HG03039 (cell line): ENCODE results near the gene ADAMTS17.

Experiments
- ATAC-seq: cut with Tn5 transposase; IDR thresholded peaks from one replicate; pipeline ENCODE4 v1.9.1; 2021; ENCODE audit warnings: mild to moderate bottlenecking, moderate library complexity; ENCODE audit not compliant: unreplicated experiment

ADAMTS17 gene

DNA sequence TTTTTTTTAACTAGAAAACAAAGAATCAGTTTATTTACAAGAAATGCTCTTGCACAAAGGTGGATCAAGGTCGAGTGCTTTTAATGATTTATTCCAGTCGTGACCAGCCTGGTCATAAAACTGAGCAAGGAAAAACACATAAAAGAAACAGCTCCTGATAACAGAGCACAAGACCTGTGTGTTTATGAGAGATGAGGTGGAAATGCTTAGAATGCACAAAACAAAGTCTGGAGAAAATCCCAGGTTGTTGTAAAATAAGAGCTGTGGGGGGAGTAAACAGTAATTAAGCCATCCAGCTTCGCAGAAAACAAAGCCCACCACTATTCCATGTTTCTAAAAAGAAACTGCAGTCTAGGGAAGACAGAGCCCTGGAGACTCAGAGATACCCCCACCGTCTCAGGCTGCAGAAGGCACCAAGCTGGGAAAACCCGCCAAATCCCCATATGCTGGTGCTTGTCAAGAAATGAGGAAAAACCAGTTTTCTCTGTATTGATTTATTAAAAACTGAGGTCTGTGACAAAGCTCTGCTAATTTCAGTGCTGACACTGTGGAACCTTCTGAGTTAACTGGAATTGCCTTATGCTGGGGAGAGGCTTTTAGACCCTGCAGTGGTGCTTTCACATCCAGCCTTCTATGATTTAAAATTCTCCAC lies 139.3 kb downstream of the ADAMTS17 start:
- ATAC-seq = no peak

DNA sequence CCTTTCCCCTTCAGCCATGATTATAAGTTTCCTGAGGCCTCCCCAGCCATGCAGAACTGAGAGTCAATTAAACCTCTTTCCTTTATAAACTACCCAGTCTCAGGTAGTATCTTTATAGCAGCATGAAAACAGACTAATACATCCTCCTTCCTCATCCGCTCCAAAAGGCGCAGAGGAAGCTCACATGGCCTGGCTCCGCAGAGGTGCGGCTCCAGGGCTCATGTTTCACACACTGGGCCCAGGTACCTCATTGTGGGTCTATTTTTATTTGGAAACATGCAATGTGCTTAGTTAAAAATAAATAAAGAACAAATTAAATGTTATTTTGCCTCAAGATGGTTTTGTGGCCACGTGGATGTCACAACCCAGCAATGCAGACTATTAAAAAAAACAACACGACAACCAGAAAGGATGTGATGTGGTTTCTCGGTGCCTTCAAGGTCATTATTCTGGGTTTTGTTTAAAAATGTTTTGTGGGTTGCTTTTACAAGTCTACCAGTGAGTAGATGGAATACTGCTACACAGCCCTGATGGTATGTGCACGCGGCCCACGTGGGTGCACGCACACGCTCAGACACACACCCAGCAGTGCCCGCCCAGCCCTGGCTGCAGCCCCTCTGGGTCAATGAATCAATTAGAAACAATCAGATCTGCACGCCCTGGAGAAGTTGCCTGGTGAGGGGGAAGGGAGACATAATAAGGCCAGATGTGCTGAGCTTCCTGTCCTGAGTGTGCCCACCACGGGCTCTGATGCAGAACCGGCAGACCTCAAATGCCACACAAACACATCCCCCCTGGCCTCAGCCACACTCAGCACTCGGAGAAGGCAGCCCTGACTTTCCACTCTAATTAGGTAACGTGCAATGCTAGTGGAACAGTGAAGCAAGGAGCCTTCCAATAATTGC lies 140.1 kb downstream of the ADAMTS17 start:
- ATAC-seq = no peak

DNA sequence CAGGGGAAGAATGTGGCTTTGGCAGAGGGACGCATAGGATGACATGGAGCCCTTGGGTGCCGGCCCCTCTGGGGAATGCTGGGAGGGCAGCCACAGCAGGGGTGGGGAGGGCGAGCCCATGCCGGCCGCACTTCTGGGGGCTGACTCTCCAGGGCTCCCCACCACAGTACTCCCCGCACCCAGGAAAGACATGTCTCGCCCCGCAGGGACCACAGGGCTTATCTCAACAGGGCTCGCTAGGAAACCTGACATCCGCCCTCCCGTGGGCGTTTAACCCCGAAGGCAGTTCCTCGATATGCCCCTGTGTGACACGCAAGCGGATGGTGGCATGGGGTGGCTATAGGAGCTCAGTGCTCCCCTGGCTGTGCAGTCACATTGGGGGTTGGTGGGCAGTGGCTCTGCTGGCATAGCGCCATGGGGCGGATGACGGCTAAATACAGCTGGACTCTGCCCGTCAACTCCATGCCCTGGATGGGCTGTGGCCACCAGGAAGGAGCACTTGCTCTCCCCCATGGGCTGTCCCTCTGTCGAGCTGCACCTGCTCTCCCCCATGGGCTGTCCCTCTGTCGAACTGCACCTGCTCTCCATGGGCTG lies 141.4 kb downstream of the ADAMTS17 start:
- no peak for ATAC-seq

DNA sequence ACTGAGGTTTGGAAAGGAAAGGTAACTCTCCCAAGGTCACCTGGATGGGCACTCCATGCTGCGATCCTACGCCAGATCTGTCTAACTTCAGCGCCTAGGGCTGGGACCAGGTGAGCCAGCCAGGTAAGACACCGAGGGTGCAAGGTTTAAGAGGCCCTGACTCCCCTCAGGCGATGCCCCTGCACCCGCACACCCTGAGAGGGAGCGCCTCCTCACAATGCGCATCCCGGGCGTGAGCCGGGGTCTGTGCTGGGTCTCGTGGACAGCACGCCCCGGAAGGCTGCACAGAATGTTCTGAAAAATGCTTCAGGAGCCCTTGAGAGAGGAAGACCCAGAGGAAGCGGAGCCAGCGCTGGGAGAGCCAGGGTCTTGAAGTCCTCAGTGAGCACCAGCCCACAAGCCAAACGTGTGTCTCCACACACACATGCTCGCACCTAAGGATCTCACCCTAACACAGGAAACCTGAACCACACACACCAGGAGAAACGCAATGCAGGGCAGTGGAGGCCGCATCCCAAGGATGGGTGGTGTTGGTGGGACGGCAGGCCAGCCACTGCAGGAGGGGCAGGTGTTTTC lies 142.0 kb downstream of the ADAMTS17 start:
- ATAC-seq = no peak

DNA sequence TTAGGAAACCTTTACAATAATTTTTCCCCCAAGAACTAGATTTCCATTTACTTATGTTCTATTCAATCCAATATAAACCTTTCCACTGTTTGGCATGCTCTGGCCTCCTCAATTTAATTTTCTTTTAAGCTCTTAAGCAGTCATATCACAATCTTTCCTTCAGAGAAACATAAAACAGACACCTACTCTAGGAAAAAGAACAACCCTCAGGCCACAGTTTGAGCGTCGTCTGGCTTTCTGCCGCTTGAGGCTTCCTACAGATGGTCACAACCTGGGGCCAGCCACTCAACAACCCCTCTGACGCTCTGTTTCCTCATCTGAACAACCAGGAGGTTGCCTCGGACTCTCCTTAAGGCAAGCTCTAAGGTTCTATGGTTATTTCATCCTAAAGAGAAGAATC lies 143.3 kb downstream of the ADAMTS17 start:
- ATAC-seq = no peak

DNA sequence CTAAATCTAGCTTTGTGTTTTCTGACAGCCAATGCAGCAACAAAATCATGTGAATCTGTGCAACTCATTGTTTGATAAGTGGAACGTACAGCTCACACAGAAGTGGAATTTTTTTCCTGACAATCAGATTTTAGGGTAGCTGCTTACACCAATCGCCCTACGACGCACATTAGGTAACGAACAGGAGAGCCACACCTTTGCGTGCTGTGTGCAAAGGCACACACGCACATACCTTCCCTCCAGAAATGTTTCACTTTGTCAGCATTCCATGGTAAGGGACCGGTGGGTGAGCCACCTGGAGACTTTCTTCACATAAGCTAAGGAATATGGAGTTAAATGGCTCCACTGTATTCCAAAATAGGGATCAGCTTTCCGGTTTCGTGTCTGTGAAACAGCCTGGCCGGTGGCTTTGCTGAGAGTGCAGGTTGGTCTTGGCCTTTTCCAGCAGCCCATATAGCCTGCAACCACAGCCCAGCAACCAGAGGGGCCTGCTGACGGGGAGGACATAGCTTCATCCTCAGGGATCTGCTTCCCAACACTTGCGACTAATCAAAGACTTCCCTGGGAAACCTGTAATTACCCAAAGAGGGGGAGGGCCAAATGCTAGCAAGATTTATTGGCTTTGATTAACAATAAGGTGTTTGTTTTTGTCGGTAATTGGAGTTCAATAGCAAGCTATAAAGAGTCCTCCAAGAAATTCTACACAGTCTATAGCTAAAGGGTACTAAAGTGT lies 145.3 kb downstream of the ADAMTS17 start:
- no peak for ATAC-seq

DNA sequence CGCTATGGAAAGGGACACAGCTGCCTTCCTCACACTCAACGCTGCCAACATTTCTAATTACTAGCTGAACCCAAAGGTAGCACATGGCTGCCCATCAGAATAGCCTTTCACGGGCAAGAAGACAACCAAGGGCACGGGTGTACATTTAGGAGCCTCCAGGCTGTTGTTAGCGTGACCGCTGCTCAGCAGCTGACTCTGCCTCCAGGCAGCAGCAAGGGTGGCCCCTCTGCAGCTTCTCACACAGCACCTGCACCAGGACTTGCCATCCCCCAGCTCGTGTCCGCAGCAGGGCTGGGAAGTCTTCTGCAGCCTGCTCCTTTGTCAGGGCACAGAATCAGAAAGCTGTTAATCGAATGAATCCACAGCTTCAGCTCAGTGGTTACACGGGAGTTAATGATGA lies 146.8 kb downstream of the ADAMTS17 start:
- ATAC-seq = no peak

DNA sequence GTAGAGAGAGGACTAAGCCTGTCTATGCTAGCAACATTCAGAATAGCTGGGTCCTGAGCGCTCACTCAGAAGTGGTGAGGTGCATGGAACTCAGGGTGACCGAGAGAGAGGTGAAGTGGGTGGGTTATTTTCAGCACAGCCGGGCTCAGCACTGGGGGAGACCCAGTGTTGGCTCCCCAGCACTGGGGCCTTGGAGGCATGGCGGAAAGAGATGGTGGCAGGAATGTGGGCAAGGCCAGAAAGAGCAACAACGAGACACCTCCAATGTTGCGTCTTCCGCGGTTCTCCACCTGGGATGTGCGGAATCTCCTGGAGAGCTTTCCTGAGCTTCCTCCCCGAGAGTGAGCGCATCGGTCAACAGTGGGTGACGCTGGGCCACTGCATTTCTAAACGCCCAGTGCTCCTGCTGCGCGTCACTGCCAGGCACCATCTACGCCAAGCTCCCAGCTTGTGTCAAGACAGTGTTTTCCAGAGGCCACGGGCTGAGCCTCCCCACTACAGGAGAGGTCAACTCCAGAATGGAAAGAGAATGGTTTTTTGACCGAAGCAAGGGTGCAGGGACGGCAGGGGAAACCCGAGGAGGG lies 148.4 kb downstream of the ADAMTS17 start:
- no peak for ATAC-seq

DNA sequence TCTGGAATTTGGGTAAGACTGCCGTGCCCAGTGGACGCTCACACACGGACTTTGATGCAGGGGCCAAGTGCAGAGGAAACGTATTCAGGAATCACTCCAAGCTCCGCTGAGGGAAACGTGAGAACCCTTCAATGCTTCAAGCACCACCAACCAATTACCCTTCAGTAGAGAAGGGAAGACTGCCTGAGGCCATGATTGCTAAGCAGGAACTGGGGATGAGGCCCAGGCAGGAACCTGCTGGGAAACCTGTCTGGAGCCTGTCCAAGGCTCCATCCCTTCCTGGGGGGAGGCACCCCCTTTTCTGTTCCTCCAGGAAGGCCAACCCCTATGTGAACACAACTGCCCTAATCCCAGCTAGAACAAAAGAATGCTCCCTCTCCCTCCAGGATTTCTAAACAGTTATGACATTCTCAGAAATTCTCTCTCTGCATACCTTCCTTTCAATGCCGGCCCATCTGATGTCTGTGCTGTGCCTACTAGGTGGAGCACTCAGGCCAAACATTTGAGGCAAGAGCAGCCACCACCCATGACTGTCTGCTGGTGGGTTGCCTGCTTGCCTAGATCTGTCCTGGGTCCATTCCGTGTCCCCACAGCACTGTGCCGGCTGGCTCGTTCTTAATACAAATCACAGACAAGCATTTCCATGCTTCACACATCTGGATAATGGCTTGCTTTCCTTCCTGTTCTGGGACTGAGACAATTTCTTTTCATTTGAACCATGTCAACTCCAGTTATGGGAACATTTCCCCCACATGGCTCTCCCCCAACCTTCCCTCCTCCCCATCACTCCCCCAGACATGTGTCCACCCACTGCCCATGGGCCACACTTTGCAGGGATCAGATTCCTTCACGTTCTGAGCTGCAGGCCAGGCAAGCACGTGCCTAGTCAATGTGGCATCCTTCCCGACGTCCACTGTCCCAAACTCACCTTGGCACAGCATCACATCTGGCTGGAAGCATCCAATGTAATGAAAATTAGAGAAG lies 149.4 kb downstream of the ADAMTS17 start:
- no peak for ATAC-seq

DNA sequence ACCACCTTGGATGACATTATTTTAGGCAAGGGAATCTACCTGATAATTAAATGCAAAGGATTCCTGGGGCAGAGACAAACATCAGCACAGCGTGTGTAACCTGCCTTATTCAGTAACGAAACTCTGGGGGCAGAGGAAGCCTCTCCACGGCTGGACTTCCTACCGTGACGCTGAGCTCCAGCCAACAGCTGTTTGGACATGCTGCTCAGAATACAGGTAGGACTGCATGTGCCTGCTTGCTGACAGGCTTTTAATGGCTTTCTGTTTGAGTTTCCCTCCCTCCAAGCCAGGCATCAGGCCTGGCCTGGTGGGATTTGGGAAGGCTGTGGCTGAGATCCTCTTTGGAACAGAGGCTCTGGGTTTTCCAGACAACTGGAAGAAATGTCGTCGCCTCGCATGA lies 150.6 kb downstream of the ADAMTS17 start:
- ATAC-seq = no peak

DNA sequence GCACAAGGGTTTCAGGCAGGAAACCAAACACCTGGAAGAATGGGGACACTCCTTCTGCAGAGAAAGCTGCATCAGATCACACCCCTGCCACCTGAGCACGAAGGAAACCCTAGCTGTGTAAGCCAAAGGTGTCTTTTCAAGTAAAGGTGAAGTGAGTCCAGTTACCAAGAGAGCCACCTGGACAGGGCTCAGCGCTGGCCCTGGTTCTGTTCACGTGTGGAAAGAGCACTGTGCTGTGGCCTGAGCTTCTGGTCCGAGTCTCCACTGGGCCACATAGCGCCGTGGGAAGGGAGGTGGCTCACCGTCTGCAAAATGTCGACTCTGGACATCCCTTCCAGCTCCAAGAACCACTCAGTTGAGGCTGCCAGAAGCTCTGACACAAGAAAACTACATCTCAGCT lies 151.1 kb downstream of the ADAMTS17 start:
- no peak for ATAC-seq

DNA sequence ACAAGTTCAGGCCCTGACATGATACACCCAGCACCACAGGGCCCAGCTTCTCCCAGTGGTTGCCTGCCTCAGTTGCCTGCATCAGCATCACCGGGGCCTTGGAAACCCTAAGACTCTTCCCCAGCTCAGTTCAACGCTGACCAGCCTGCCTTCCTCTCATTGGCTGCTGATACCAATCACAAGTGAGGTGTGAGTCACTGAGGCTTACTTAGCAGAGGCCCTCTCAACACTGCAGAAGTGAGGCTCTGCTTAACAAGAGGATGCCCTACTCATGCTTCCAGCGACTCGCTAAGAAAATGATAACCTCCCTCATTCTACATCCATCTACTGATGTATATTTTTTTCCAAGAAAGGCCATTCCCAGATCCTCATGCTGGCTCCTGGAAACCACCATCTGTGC lies 151.9 kb downstream of the ADAMTS17 start:
- no peak for ATAC-seq

DNA sequence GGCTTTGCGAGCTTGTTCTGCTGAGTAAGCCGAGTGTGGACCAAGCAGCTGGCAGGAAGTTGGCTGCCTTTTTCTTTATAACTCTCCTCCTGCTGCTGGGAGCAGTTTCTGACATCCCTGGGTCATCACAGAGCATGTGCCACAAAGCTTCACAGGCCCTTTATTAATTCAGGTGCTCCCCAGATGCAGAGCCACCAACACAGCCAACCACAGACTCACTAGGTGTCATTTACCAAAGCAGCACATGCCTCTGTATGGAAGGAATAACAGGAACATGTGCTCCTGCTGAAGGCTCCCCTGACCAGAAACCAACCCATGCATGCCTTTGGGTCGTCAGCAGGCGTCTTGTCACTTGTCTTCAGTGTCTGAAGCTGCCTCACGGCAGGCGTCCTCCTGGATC lies 152.5 kb downstream of the ADAMTS17 start:
- no peak for ATAC-seq

DNA sequence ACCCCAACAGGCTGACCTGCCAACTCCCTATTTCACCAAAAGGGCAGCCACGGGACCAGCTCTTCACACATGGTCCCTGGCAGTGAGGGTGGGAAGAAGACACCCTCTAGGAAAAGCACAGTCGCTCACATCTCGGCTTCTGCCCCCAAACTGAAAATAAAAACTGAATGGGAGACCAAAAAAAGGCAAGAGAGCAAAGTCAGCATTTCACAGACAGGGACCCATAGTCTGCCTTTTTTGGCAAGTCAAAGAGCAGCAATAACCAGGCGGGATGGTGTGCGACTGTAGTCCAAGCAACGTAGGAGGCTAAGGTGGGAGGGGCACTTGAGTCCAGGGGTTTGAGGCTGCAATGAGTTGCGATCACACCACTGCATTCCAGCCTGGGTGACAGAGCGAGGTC lies 154.1 kb downstream of the ADAMTS17 start:
- ATAC-seq = no peak

DNA sequence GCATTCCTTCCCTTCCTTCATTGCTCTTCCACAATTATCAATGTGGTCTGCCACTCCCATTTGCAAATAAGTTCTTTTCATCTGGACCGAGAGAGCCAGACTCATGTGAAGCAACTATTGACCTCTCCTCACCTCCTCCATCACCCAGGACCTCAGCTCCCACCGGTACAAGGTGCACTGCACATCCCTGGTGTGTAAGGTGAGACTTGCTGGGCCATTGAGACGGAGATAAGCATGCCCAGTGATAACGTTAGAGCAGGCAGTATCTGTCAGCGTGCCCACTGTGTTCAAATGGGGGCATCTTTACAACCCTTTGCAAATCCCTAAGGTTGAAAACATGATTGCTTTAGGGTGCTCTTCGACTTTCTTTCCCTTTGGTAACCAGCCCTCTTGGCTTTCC lies 154.8 kb downstream of the ADAMTS17 start:
- ATAC-seq = no peak

DNA sequence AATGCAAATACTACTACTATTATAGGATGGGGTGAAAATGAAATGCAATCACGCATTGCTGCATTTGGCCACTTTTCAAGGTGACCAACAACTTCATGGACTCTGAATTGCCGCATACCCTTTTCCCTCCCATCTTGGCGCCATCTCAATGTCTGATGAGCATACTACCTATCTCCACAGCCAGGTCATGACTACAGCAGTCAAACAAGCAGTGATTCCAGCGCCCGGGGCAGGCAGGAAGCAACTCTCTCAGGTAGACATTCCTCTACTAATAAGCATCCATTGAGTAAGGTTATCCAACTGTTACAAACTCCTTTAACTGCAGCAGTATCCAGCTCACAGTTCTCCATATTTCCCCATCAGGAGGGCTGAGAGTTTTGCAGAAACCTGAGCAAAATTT lies 155.4 kb downstream of the ADAMTS17 start:
- no peak for ATAC-seq

DNA sequence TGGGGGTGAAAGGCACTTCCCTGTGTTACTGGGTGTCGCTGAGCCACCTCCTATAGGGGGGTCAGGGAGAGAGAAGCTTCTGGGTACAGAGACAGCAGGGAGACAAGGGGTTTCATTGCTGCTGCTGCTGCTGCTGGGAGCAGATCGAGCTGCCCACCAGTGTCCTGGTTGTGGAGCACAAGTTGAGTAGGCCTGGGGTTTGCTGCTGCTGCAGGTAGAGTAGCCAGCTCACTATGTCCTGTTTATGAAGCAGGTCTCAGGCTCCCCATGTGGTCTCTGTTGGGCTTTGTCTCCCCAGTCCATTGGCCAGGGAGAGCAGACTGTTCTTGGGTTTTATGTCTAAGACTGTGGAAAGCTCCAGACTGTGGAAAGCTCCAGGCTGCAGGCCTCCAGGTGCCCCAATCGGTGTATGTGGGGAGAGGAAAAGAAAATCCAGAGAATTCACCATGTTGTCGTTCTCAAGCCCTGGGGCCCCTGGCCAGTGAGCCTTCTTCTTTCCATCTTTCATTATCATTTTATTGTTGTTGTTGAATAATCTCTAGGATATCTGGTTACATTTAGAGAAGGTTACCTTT lies 157.8 kb downstream of the ADAMTS17 start:
- ATAC-seq = no peak

DNA sequence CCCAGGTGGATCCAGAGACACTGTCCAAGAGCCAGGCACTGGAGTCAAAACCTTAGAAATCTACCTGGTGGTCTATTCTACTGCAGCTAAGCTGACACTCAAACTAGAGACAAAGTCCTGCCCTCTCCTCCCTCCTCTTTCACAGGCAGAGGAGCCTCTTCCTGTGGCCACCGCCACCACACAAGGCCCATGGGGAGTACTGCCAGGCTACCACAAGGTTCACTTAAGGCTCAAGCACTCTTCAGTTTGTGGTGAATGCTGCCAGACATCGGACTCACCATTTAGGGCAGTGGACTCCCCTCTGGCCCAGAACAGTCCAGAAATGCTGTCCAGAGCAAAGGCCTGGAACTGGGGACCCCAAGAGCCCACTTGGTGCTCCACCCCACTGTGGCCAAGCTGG lies 160.9 kb downstream of the ADAMTS17 start:
- ATAC-seq = no peak
